Measurements from ENCODE around the gene PSTK.

The PSTK gene

GRCh38 chr10:122992031-122992585, 11.9 kb downstream of the PSTK start:
- H3K9ac ChIP-seq (ENCODE audit: insufficient read length, low read depth), result no peak overlapping the region
- peaks cover 47% of the 10 kb centered on the region for H3K36me3 ChIP-seq (ENCODE audit: insufficient read depth, insufficient read length, low read length)

GRCh38 chr10:122993797-122994336, 13.7 kb downstream of the PSTK start:
- Histone ChIP-seq H3K9ac (ENCODE audit: insufficient read length, low read depth) (no peak overlapping the region), H3K4me1 (ENCODE audit: insufficient read depth, insufficient read length) (no peaks in the 10 kb centered on the region), H3K4me3 (ENCODE audit: insufficient read length, low read depth) (no peak overlapping the region), H3K27me3 (ENCODE audit: insufficient read depth, insufficient read length) (no peaks in the 10 kb centered on the region), H3K9me3 (ENCODE audit: insufficient read depth, low read length) (no peaks in the 10 kb centered on the region), H3K36me3 (ENCODE audit: insufficient read depth, insufficient read length, low read length) (peaks cover 57% of the 10 kb centered on the region)
- DNase-seq (ENCODE audit: low read depth, low spot score), result no peak
- no peak for TF ChIP-seq YY1 (IDR thresholded peaks at IDR 0.05; ENCODE audit: insufficient read depth, insufficient read length)
- TF ChIP-seq SUZ12 (IDR thresholded peaks at IDR 0.05; ENCODE audit: extremely low read depth, insufficient read depth, insufficient read length), result no peak
- no peak for TF ChIP-seq ZNF274 (IDR thresholded peaks at IDR 0.05; ENCODE audit: low read depth, low read length)

More at GRCh38 chr10:122992031-122992585, 11.9 kb downstream of the PSTK start:
- no peak for DNase-seq (ENCODE audit: low read depth, low spot score)
- H3K27me3 ChIP-seq (ENCODE audit: insufficient read depth, insufficient read length), result no peaks in the 10 kb centered on the region
- H3K4me3 ChIP-seq (ENCODE audit: insufficient read length, low read depth), result no peak overlapping the region
- TF ChIP-seq SUZ12 (IDR thresholded peaks at IDR 0.05; ENCODE audit: extremely low read depth, insufficient read depth, insufficient read length) (no peak), ZNF274 (IDR thresholded peaks at IDR 0.05; ENCODE audit: low read depth, low read length) (no peak), YY1 (IDR thresholded peaks at IDR 0.05; ENCODE audit: insufficient read depth, insufficient read length) (no peak)
- no peaks in the 10 kb centered on the region for H3K9me3 ChIP-seq (ENCODE audit: insufficient read depth, low read length)
- no peaks in the 10 kb centered on the region for H3K4me1 ChIP-seq (ENCODE audit: insufficient read depth, insufficient read length)

GRCh38 chr10:122995936-122996335, 15.7 kb downstream of the PSTK start:
- no peak overlapping the region for H3K4me3 ChIP-seq (ENCODE audit: insufficient read length, low read depth)
- peaks cover 52% of the 10 kb centered on the region for H3K36me3 ChIP-seq (ENCODE audit: insufficient read depth, insufficient read length, low read length)
- H3K9me3 ChIP-seq (ENCODE audit: insufficient read depth, low read length), result no peaks in the 10 kb centered on the region
- TF ChIP-seq SUZ12 (IDR thresholded peaks at IDR 0.05; ENCODE audit: extremely low read depth, insufficient read depth, insufficient read length) (no peak), ZNF274 (IDR thresholded peaks at IDR 0.05; ENCODE audit: low read depth, low read length) (no peak), YY1 (IDR thresholded peaks at IDR 0.05; ENCODE audit: insufficient read depth, insufficient read length) (no peak)
- no peaks in the 10 kb centered on the region for H3K4me1 ChIP-seq (ENCODE audit: insufficient read depth, insufficient read length)
- H3K9ac ChIP-seq (ENCODE audit: insufficient read length, low read depth), result no peak overlapping the region
- no peak for DNase-seq (ENCODE audit: low read depth, low spot score)
- no peaks in the 10 kb centered on the region for H3K27me3 ChIP-seq (ENCODE audit: insufficient read depth, insufficient read length)

- H3K4me1 ChIP-seq (ENCODE audit: insufficient read depth, insufficient read length), result no peaks in the 10 kb centered on the region
- H3K9me3 ChIP-seq (ENCODE audit: insufficient read depth, low read length), result no peaks in the 10 kb centered on the region
- DNase-seq (ENCODE audit: low read depth, low spot score), result no peak
- no peaks in the 10 kb centered on the region for H3K27me3 ChIP-seq (ENCODE audit: insufficient read depth, insufficient read length)
- H3K36me3 ChIP-seq (ENCODE audit: insufficient read depth, insufficient read length, low read length), result peaks cover 38% of the 10 kb centered on the region
- H3K9ac ChIP-seq (ENCODE audit: insufficient read length, low read depth), result no peak overlapping the region
- TF ChIP-seq ZNF274 (IDR thresholded peaks at IDR 0.05; ENCODE audit: low read depth, low read length), result no peak
- TF ChIP-seq SUZ12 (IDR thresholded peaks at IDR 0.05; ENCODE audit: extremely low read depth, insufficient read depth, insufficient read length), result no peak
- no peak for TF ChIP-seq YY1 (IDR thresholded peaks at IDR 0.05; ENCODE audit: insufficient read depth, insufficient read length)
- no peak overlapping the region for H3K4me3 ChIP-seq (ENCODE audit: insufficient read length, low read depth)
These were observed 17.7 kb downstream of the PSTK start for GRCh38 chr10:122997864-122998263.

GRCh38 chr10:122998360-122998917, 18.2 kb downstream of the PSTK start:
- H3K9ac ChIP-seq (ENCODE audit: insufficient read length, low read depth), result no peak overlapping the region
- no peak for DNase-seq (ENCODE audit: low read depth, low spot score)
- no peak overlapping the region for H3K4me3 ChIP-seq (ENCODE audit: insufficient read length, low read depth)
- TF ChIP-seq ZNF274 (IDR thresholded peaks at IDR 0.05; ENCODE audit: low read depth, low read length) (no peak), SUZ12 (IDR thresholded peaks at IDR 0.05; ENCODE audit: extremely low read depth, insufficient read depth, insufficient read length) (no peak), YY1 (IDR thresholded peaks at IDR 0.05; ENCODE audit: insufficient read depth, insufficient read length) (no peak)
- H3K9me3 ChIP-seq (ENCODE audit: insufficient read depth, low read length), result no peaks in the 10 kb centered on the region
- H3K4me1 ChIP-seq (ENCODE audit: insufficient read depth, insufficient read length), result no peaks in the 10 kb centered on the region
- H3K27me3 ChIP-seq (ENCODE audit: insufficient read depth, insufficient read length), result no peaks in the 10 kb centered on the region
- peaks cover 34% of the 10 kb centered on the region for H3K36me3 ChIP-seq (ENCODE audit: insufficient read depth, insufficient read length, low read length)

GRCh38 chr10:122998934-122999333, 18.7 kb downstream of the PSTK start:
- Histone ChIP-seq H3K9me3 (ENCODE audit: insufficient read depth, low read length) (no peaks in the 10 kb centered on the region), H3K36me3 (ENCODE audit: insufficient read depth, insufficient read length, low read length) (peaks cover 29% of the 10 kb centered on the region), H3K4me1 (ENCODE audit: insufficient read depth, insufficient read length) (no peaks in the 10 kb centered on the region), H3K9ac (ENCODE audit: insufficient read length, low read depth) (no peak overlapping the region), H3K27me3 (ENCODE audit: insufficient read depth, insufficient read length) (no peaks in the 10 kb centered on the region), H3K4me3 (ENCODE audit: insufficient read length, low read depth) (no peak overlapping the region)
- DNase-seq (ENCODE audit: low read depth, low spot score), result no peak
- TF ChIP-seq ZNF274 (IDR thresholded peaks at IDR 0.05; ENCODE audit: low read depth, low read length) (no peak), SUZ12 (IDR thresholded peaks at IDR 0.05; ENCODE audit: extremely low read depth, insufficient read depth, insufficient read length) (no peak), YY1 (IDR thresholded peaks at IDR 0.05; ENCODE audit: insufficient read depth, insufficient read length) (no peak)

GRCh38 chr10:122999347-122999746, 19.1 kb downstream of the PSTK start:
- no peaks in the 10 kb centered on the region for H3K4me1 ChIP-seq (ENCODE audit: insufficient read depth, insufficient read length)
- H3K36me3 ChIP-seq (ENCODE audit: insufficient read depth, insufficient read length, low read length), result peaks cover 25% of the 10 kb centered on the region
- H3K9me3 ChIP-seq (ENCODE audit: insufficient read depth, low read length), result no peaks in the 10 kb centered on the region
- TF ChIP-seq ZNF274 (IDR thresholded peaks at IDR 0.05; ENCODE audit: low read depth, low read length) (no peak), SUZ12 (IDR thresholded peaks at IDR 0.05; ENCODE audit: extremely low read depth, insufficient read depth, insufficient read length) (no peak), YY1 (IDR thresholded peaks at IDR 0.05; ENCODE audit: insufficient read depth, insufficient read length) (no peak)
- H3K9ac ChIP-seq (ENCODE audit: insufficient read length, low read depth), result no peak overlapping the region
- H3K27me3 ChIP-seq (ENCODE audit: insufficient read depth, insufficient read length), result no peaks in the 10 kb centered on the region
- DNase-seq (ENCODE audit: low read depth, low spot score), result no peak
- H3K4me3 ChIP-seq (ENCODE audit: insufficient read length, low read depth), result no peak overlapping the region
